RCC 7860 (cell line): ENCODE results near the gene FBXO2.
"Not testable (repeated sequence)": the region's sequence is repeated elsewhere in the genome, so short reads cannot be mapped to it uniquely, and the experiment has no call there.

Experiments used
- DNase-seq: peaks from one replicate; pipeline ENCODE4 v3.0.0-alpha.2; 2015; ENCODE audit warnings: low spot score
- FAIRE-seq: peaks from 2 replicates; lab custom pipeline; 2012; peaks lifted over from hg19 to GRCh38; lab: Jason Lieb, UNC

FBXO2 gene

DNA sequence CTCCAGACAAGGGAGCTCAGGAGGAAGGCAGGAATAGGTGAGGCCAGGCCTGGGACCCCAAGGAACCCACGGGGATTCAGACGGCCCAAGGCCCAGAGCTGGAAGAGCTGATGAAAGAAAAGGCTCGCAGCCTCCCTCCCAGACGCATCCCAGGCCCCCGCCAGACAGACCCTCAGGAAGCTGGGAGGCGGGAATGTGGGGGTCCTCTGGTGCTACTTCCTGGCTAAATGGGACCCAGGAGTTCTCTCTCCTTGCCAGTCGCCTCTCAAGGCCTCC, 430 bp downstream of the FBXO2 start:
- no peak for DNase-seq
- no peak for FAIRE-seq

DNA sequence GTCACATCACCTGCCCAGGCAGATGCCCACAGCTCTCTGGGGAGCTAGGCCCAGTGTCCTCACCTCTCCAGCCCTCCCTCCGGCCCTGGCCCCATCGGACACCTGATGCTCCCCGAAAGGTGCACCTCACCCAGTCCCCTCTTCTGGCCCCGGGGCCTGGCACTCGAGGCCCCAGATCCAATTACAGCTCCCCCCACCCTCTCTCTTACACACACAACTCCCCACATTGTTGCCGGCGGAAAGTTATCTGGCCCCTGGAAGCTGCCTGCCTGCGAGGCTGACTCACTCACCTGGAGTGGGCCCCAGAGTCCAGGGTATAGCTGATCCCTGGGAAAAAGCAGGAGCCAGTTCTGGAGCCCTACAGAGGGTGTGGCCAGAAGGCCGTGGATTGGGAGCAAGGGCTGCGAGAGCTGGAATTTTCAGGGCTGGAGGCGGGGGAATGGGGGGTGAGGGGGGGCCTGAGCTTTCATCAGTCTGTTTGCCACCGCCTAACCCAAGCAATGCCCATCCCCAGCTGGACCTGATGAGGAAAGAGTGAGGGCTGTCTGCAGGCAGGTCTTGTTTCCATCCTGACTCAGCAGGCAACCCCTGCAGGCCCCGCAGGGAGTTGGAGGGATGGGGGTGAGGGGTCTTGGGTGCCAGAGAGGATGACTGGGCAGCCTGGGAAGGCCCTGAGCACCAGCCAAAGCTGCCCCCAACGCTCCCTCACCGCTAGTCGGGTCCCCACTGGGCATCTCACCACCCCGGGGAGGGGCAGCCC, 948 bp downstream of the FBXO2 start:
- DNase-seq (no peak), FAIRE-seq (no peak)

DNA sequence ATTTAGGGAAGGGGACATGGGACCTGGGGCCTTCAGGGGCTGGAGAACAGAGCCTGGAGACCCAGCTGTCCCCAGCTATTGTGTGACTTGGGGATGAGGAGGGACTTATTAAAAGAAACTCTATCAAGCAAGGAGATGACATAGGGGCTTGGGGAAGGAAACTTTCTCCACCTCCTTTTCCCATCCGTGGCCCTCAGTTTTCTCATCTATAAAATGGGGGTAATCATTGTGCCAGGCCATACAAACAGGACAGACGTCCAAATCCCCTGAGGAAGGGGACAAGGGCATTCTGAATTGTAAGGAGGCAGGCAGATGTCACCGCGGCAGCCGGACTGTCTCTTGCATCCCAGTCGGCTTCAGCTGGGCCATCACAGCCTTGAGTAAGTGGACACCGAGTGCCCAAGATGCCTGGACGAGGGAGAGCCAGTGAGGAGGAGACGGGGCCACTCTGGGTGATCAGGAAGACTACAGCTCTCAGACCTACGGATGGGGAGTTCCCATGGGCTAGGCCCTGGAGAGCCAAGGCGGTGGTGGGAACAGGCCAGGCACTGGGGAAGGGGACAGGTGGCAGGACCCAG, 1.9 kb downstream of the FBXO2 start:
- FAIRE-seq = no peak

DNA sequence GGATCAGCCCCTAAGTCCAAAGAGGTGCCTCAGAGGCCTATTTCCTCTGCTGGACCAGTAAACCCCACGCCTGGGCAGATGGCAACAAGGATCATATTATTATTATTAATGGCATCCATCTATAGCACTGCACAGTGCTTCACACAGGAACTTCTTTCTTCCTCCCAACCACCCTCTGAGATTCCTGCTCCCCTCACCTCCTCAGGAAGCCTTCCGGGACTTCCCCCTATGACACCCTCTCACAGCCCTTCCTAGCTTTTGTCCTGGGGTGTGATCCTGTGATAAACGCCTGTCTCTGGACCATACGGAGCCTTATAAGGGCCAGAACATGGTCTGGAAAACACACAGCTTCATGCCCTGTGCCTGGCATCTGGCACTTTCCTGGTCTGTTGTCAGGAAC, 3.2 kb downstream of the FBXO2 start:
- FAIRE-seq (no peak), DNase-seq (no peak)

More for the DNA sequence above, 1.9 kb downstream of the FBXO2 start:
- DNase-seq = no peak

DNA sequence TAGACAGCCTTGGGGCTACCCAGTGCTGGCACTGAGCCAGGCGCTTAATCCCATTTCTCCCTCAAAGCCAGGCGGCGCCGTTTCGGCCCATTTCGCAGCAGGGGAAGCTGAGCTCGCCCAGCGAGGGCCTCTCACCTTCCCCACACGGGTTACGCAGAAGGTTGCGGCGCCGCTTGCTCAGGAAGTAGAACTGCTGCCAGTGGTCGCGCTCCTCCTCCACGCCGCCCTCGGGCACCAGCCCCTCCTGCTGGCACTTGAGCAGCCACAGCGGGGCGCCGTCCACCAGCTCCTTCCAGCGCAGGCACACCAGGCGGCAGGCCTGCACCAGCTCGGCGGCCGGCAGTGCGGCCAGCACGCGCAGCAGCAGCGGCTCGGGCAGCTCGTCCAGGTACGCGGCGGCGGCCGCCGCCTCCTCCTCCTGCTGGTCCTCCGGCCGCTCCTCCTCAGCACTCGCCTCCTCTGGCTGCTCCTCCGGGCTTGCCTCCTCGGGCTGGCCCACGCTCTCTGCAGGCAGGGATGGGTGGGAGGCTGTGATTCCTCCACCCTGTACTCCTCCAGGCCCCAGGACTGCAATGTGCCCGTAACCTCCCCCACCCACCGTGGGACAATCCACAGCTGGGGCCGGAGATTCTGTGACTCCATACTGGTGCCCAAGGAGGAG, 3.8 kb downstream of the FBXO2 start:
- DNase-seq = peak; percentile 54
- FAIRE-seq = no peak

DNA sequence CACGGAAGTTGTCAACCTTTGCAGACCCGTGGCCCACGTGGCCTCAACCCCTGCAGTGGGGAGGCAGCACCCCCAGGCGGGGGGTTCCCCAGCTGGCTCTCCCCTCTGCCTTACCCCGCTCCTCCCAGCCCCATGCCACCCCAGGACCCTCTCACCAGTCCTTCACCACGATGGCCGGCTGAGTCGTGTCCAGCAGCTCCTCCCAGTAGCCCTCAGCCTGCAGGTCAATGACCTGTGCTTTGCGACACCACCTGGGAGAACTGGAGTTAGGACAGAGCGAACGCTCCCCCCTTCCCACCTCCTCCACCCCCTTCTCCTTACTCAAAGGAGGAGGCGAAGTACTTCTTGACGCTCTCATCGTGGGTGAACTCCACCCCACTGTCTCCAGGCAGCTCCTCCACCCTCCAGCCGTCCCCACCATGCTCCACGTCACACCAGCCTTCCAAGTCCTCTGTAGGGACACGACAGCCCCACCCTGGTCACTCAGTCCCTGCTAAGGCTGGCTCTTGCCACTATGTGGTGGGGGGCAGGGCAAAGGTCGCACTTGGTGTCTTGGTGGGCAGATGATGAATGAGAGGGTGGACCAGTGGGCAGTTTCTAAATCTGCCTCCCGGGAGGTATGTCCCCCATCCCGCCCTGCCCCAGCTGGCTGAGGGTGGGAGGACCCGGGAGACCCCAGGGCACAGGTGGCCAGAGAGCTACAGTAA, 4.5 kb downstream of the FBXO2 start:
- FAIRE-seq (no peak), DNase-seq (no peak)

DNA sequence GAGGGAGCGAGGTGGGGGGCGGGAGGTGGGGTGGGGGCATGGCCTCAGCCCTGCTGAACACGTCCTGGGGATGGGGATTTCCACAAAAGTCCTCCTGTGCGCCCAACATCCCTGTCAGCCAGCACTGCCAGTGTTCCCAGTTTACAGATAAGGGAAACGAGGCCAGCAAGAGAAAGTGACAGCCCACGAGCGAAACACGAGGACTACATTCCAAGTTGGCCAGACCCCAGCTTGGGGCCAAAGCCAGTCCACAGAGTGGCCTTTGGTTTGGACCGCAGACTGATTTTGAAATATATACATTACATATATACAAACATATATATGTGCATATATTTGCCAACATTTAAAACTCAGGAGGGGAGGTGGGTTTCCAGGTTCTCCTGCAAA, 5.0 kb downstream of the FBXO2 start:
- DNase-seq (no peak), FAIRE-seq (no peak)

DNA sequence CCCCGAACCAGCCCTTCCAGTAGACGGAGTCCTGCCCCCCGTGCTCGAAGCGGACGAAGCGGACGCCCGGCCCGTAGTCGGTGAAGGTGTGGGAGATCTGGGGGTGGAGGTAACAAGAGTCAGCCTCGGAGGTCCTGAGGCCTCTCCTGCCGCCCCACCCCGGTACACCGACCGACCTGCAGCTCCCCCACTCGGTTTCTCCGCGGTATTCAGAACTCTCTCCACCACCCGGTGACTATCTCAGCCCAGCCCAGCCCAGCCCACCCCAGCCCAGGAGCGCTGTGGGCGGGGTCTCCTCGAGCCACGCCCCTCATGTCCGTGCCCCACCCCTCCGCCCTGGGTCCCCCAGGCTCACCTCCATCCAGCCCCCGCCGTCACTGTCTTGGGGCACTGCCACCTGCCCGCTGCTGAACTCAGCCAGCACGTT, 5.5 kb downstream of the FBXO2 start:
- FAIRE-seq = no peak

DNA sequence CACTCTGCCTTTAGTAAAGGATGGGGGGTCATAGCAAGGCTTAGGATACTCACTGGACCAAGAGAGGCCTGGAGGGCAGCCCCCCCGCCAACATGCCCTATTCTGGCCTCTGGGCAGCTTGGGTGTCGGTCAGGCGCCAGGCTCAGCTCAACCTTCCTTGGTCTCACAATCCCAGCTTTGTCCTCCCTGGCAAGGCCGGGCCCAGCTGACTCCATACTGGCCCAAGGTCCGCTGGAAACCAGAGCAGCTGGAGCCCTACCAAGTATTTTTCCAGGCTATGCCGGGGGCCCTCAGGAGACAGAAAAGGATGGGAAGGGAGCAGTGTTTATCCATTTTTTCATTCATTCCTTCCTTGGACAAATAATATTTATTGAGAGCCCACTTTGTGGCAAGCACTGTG, 6.2 kb downstream of the FBXO2 start:
- DNase-seq (no peak), FAIRE-seq (no peak)

More for the DNA sequence above, 5.5 kb downstream of the FBXO2 start:
- no peak for DNase-seq

DNA sequence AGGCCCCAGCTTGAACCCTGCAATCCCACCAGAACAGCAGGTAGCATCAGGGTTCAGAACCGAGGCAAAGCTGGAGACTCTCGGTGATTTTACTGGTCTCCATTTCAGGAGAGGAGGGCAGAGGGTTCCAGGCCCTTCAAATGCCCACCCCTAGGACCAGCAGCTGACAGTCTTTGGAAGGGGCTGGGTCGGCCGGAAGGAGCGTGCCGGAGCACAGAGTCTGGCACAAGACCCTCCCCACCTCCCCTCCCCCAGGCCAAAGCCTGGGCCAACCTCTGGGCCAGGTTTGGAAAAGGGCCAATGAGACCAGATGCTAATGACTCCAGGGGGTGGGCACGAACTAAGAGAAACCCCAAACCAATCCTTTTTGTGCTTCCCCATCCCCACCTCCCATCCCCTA, 6.9 kb downstream of the FBXO2 start:
- FAIRE-seq (no peak), DNase-seq (no peak)

DNA sequence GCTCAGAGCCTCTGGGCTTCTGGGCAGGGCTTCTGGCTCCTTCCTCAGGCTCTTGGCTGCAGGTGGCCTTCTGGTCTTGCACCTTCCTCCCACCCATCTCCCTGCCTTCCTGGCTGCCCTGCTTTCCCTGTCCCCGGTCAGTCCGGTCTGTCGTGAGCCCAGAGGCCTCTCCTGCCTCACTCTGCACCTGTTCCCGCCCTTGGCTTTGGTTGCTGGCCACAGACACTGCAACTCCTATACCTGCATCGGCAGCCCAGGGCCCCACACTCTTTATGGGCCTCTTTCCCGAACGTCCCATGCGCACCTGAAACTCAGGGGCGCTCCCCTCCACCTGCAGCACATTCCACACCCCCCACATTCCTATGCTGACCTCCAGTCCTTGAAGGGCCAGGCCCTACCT, 7.9 kb downstream of the FBXO2 start:
- FAIRE-seq (no peak), DNase-seq (no peak)

DNA sequence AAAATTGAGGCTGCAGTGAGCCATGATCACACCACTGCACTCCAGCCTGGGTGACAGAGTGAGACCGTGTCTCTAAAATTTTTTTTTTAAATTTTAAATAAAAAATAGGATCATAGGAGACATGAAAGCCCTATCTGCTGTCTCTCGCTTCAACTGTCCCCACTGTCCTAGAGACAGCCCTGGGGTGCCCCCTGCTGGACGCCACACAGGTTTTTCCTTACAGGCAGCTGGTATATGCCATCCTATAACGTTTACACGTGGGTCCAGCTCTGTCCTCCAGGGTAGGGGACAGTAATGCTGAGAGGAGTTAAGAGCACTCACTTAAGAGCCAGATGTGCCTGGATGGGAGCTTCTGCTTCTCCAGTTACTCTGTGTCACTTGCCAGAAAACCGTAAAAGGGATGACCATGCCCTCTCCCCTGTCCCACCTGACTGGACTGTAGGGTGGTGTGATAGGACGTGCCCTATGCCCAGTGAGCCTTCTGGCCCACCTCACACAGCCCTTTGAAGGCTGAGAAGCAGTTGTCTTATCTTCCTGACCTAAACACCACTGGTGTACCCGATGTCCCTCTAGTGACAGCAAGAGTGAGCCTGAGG, 8.5 kb downstream of the FBXO2 start:
- peak; percentile 45 for DNase-seq
- no peak for FAIRE-seq

DNA sequence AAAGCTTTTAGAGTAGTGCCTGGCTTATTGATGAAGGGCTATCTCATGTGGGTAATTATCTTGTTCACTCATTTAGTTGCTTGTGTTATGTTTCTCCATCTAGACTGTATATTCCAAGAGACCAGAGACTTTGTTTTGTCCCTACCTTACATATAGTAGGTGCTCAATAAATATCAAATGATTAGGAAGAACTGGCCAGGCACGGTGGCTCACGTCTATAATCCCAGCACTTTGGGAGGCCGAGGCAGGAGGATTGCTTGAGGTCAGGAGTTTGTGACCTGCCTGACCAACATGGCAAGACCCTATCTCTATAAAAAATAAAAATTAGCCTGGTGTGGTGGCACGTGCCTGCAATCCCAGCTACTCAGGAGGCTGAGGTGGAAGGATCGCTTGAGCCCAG, 9.0 kb downstream of the FBXO2 start:
- FAIRE-seq (no peak), DNase-seq (no peak)

DNA sequence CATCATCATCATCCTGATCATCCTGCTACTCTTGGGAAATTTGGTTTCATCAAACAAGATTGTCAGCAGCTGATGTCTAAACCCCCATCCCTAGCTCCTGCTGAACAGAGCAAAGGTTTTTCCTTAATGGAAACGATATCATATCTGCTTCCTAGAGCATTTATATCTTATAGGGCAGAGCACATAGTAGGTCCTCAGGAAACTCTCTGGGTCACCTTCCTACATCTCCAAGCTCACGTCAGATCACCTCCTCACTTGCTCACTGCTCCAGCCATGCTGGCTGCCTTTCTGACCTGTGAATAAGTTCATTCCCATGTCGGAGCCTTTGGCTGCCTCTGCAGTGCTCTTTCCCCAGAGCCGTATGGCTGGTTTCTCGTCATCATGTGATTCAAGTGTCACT, 10.4 kb downstream of the FBXO2 start:
- FAIRE-seq = no peak

DNA sequence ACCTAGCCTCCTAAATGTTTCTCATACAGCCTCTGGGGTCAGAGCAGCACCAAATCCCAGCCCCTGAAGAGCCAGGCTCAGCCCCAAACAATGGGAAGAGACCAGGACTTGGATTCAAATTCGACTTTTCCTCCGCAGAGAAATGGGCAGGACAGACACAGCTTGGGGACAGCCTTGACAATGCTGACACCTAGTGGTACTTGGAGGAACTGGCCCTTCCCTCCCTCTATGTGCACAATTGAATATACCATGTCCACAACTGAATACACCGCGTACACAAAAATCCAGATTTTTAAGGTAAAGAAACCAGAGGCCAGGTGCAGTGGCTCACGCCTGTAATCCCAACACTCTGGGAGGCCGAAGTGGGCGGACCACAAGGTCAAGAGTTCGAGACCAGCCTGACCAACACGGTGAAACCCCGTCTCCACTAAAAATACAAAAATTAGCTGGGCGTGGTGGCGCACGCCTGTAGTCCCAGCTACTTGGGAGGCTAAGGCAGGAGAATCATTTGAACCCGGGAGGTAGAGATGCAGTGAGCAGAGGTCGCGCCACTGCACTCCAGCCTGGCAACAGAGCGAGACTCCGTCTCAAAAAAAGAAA, 11.7 kb downstream of the FBXO2 start:
- DNase-seq = peak; percentile 37
- FAIRE-seq = not testable (repeated sequence)

More for the DNA sequence above, 10.4 kb downstream of the FBXO2 start:
- DNase-seq = no peak

DNA sequence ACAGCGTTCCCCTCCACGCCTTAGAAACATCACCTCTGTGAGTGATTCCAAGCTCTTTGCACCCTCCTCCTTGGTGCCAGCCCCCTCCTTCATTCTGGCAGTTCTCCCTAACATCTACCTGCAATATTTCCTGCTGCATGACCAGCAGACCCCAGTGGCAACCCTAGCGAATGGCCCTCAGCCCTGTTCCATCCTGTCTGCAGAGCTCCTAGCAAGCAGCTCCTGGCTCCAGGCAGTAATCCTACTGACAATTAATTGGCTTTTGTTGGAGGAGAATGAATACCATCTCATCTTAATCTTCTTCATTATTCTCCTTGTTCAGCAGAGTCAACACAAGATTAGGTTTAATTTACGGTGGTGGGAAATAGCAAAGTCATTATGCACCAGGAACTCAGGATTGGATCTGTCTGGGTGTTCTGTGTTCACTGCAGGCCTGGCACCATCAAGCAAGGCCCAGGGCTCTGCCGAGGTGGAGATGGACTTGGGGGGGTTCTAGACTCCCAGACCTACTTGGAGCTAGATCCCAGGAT, 12.4 kb downstream of the FBXO2 start:
- DNase-seq (no peak), FAIRE-seq (no peak)

DNA sequence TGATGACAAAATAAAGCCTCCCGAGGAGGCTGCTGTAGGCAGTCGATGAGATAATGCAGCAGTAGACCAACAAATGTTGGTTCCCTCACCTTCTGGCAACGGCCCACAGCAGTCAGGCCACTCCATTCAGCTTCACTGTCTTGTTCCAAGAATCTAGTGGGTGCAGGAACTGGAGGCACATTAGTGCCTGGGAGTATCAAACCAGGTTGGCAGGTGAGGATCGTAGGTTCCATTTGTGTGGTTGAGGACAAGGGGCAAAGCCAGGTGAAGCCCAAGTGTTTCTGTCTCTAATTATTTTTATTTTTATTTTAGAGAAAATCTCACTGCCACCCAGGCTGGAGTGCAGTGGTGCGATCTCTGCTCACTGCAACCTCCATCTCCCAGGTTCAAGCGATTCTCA, 13.3 kb downstream of the FBXO2 start:
- no peak for DNase-seq
- FAIRE-seq = no peak

DNA sequence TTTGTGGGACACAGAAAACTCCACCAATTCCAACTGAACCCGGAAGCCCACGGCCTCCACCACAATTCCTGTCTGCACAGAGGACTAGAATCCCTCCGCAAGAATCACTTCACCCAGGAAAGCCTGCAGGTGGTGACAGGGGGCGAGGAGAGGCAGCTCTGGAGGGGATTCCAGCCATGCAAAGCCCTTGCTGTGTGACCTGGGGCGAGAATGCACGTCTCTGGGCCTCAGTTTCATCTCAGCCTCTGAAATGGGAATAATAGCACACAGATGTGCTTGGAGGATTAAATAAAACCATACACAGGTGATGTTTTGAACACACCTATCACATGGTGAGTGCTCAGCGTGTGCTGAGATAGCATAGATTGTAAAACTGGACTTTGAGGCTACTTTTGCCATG, 14.1 kb downstream of the FBXO2 start:
- DNase-seq (no peak), FAIRE-seq (no peak)

DNA sequence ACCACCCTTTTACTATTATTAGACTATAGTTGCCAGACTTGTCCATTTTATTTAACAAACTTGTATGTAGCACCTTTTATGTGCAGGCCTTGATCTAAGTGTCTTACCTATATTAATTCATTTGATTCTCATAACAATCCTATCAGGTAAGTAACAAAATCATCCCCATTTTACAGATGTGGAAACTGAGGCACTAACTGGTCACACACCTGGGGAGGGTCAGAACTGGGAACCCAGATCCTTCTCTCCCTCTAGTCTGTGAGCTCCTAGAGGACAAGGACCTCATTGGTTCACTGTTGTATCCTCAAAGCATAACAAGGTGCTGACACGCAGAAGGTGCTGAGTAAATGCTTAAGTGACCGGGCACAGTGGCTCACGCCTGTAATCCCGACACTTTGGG, 14.9 kb downstream of the FBXO2 start:
- no peak for DNase-seq
- FAIRE-seq = no peak

DNA sequence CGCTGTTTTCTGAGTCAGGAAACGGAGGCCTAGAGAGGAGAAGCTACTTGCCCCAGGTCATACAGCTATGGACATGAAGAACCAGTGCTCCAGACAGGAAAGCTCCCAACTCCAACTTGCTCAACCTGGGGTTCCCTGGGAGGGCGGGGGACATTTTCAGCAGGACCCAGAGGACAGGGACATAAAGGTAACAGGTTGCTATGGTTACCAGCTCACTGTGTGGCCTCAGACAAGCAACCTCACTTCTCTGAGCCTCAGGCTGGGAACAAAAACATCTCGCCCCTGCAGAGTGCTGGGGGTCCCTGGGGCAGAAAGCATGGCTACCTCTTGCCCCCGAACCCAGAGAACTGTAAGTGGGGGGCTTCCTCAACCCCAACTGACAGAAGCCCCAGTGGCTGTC, 16.1 kb downstream of the FBXO2 start:
- DNase-seq = no peak
- no peak for FAIRE-seq
